ENCODE measurements around the gene RPS6KB1.
"Not testable (repeated sequence)": the region's sequence is repeated elsewhere in the genome, so short reads cannot be mapped to it uniquely, and the experiment has no call there.

The RPS6KB1 gene

GRCh38 chr17:59946433-59946832, 53.5 kb downstream of the RPS6KB1 start:
- DNase-seq: not testable (repeated sequence)

GRCh38 chr17:59947310-59947709, 54.4 kb downstream of the RPS6KB1 start:
- not testable (repeated sequence) for DNase-seq

- no peak for DNase-seq
These were observed 57.1 kb downstream of the RPS6KB1 start for GRCh38 chr17:59950049-59950448.

- DNase-seq: no peak
These were observed 61.9 kb downstream of the RPS6KB1 start for GRCh38 chr17:59954856-59955255.

- not testable (repeated sequence) for DNase-seq
These were observed 66.7 kb downstream of the RPS6KB1 start for GRCh38 chr17:59959574-59959973.

GRCh38 chr17:59962739-59963318, 69.9 kb downstream of the RPS6KB1 start:
- no peak for DNase-seq

GRCh38 chr17:59963738-59964481, 71.0 kb downstream of the RPS6KB1 start:
- peak; percentile 68 for DNase-seq

GRCh38 chr17:59964482-59965328, 71.8 kb downstream of the RPS6KB1 start, which contains the start of gene RNFT1:
RNFT1 (minus strand) TSS chr17:59964740; CDS start chr17:59964663, 77 bp downstream.
- peak; percentile 92 for DNase-seq

- DNase-seq: not testable (repeated sequence)
These were observed 78.8 kb downstream of the RPS6KB1 start for GRCh38 chr17:59971771-59972170.

GRCh38 chr17:59972778-59973177, 79.9 kb downstream of the RPS6KB1 start:
- peak; percentile 36 for DNase-seq

- DNase-seq: not testable (repeated sequence)
These were observed 80.6 kb downstream of the RPS6KB1 start for GRCh38 chr17:59973483-59973882.

GRCh38 chr17:59975166-59975565, 82.2 kb downstream of the RPS6KB1 start:
- DNase-seq: not testable (repeated sequence)

- DNase-seq: not testable (repeated sequence)
These were observed 103.7 kb downstream of the RPS6KB1 start for GRCh38 chr17:59996608-59997007.
